PC-9 (cell line): ENCODE measurements around the gene GNA12. TPM values are rescaled to one million over a fixed set of nuclear protein-coding genes. Genes with fewer than 3 reads are reported as not detected.

Experiments used
- BruUV-seq: library from RNA; stranded (reverse); fragments of 400-500 nt; replicated peaks from 2 replicates; lab custom pipeline; 2021; lab: Mats Ljungman, UMichigan
- CTCF ChIA-PET: fragments of 300-600 bp; sonication (Branson Sonifier 250); formaldehyde crosslinking; loops from one replicate; lab custom pipeline; 2022; ENCODE audit warnings: antibody characterized with exemption; lab: Charles Lee
- POLR2A ChIA-PET: fragments of 300-600 bp; sonication (Branson Sonifier 250); formaldehyde crosslinking; loops from one replicate; lab custom pipeline; 2022; ENCODE audit warnings: antibody characterized with exemption; ENCODE audit not compliant: unreplicated experiment; lab: Charles Lee
- DNase-seq, 2 experiments: peaks; one replicate each; pipeline versions ENCODE4 v3.0.0 to v3.0.0-alpha.2; 2015 to 2022; ENCODE audit warnings: mixed read lengths in 1 of 2
- H2AFZ ChIP-seq: fragments of 200-600 bp; sonication (generic); 2 replicates; pipeline ENCODE4 v1.8.1; 2017; ENCODE audit warnings: antibody characterized with exemption
- H3F3A ChIP-seq: fragments of 200-600 bp; sonication (generic); 2 replicates; pipeline ENCODE4 v1.8.1; 2017; ENCODE audit warnings: antibody characterized with exemption, mild to moderate bottlenecking, low read depth; ENCODE audit not compliant: insufficient read depth
- H3K27ac ChIP-seq: fragments of 200-600 bp; sonication (generic); 2 replicates; pipeline ENCODE4 v1.6.1; 2016; ENCODE audit warnings: mixed run types
- H3K27me3 ChIP-seq: fragments of 200-600 bp; sonication (generic); 2 replicates; pipeline ENCODE4 v1.6.1; 2016; ENCODE audit warnings: low read depth, mixed run types; ENCODE audit not compliant: insufficient read depth
- H3K36me3 ChIP-seq: fragments of 200-600 bp; sonication (generic); 2 replicates; pipeline ENCODE4 v1.6.1; 2016; ENCODE audit warnings: low read depth, mixed run types
- H3K4me1 ChIP-seq: fragments of 200-600 bp; sonication (generic); replicated peaks from 2 replicates; pipeline ENCODE4 v1.6.1; 2016; ENCODE audit warnings: mixed run types; ENCODE audit not compliant: insufficient read depth
- H3K4me2 ChIP-seq: fragments of 200-600 bp; sonication (generic); 2 replicates; pipeline ENCODE4 v1.6.1; 2017; ENCODE audit warnings: mixed run types
- H3K4me3 ChIP-seq: fragments of 200-600 bp; sonication (generic); 2 replicates; pipeline ENCODE4 v1.6.1; 2016; ENCODE audit warnings: mixed run types
- H3K79me2 ChIP-seq: fragments of 200-600 bp; sonication (generic); 2 replicates; pipeline ENCODE4 v1.6.1; 2017; ENCODE audit warnings: low read depth, mixed run types
- H3K9me2 ChIP-seq: fragments of 200-600 bp; sonication (generic); 2 replicates; pipeline ENCODE4 v1.8.1; 2017; ENCODE audit warnings: mild to moderate bottlenecking; ENCODE audit not compliant: insufficient read depth
- H3K9me3 ChIP-seq: fragments of 200-600 bp; sonication (generic); 2 replicates; pipeline ENCODE4 v1.8.1; 2016; ENCODE audit warnings: low read depth; ENCODE audit not compliant: insufficient read depth
- H4K20me1 ChIP-seq: fragments of 200-600 bp; sonication (generic); 2 replicates; pipeline ENCODE4 v1.8.1; 2017; ENCODE audit not compliant: insufficient read depth
- CTCF ChIP-seq: fragments of 200-600 bp; sonication (generic); conservative IDR thresholded peaks from 2 replicates; pipeline ENCODE4 v1.6.1; 2017; ENCODE audit warnings: mixed run types, antibody characterized with exemption, mild to moderate bottlenecking, moderate library complexity
- EZH2 ChIP-seq: fragments of 200-600 bp; sonication (generic); IDR thresholded peaks from 2 replicates; pipeline ENCODE4 v1.8.0; 2017; ENCODE audit warnings: antibody characterized with exemption, low read depth
- intact Hi-C: fragments of 100-400 bp; cut with micrococcal nuclease; formaldehyde crosslinking; loops from one replicate; pipeline ENCODE4 v1.10.0; 2022; ENCODE audit not compliant: unreplicated experiment
- total RNA-seq: library from RNA; stranded (reverse); gene quantifications from 2 replicates; pipeline ENCODE4 v1.2.3, GENCODE V29; 2021

Gene GNA12
- total RNA-seq, 1 experiment from 2014 or later = 51.7 TPM

- Histone ChIP-seq H3F3A (peaks cover 26% of the 10 kb centered on the region), H3K9me2 (no peaks in the 10 kb centered on the region), H4K20me1 (no peaks in the 10 kb centered on the region), H3K79me2 (peaks cover 100% of the 10 kb centered on the region), H3K4me1 (peaks cover 68% of the 10 kb centered on the region), H3K9me3 (no peaks in the 10 kb centered on the region), H3K36me3 (peaks cover 6% of the 10 kb centered on the region; the same call in 1 of the 2 replicates), H3K27me3 (no peaks in the 10 kb centered on the region), H2AFZ (no peak overlapping the region), H3K27ac (no peak overlapping the region), H3K4me3 (no peak overlapping the region), H3K4me2 (no peak overlapping the region)
- intact Hi-C loops = no loop called here
- DNase-seq = no peak
- CTCF ChIA-PET = no interaction called here
- TF ChIP-seq CTCF (no peak), EZH2 (no peak)
- POLR2A ChIA-PET = no interaction called here
- BruUV-seq = no TSS peak
Measured at GRCh38 chr7:2814946-2815874, 28.9 kb downstream of the GNA12 start.

GRCh38 chr7:2814186-2814945 lies 29.7 kb downstream of the GNA12 start:
- H3K36me3 ChIP-seq = peaks cover 6% of the 10 kb centered on the region; the same call in 1 of the 2 replicates
- H4K20me1 ChIP-seq = no peaks in the 10 kb centered on the region
- peaks cover 68% of the 10 kb centered on the region for H3K4me1 ChIP-seq
- peak in 1 of 2 experiments; percentile 25 for DNase-seq
- no peaks in the 10 kb centered on the region for H3K27me3 ChIP-seq
- CTCF ChIA-PET = no interaction called here
- H3K9me2 ChIP-seq = no peaks in the 10 kb centered on the region
- H3K27ac ChIP-seq = no peak overlapping the region
- H3K4me3 ChIP-seq = no peak overlapping the region
- no peak overlapping the region for H2AFZ ChIP-seq
- no TSS peak for BruUV-seq
- H3K9me3 ChIP-seq = no peaks in the 10 kb centered on the region
- no peak overlapping the region for H3K4me2 ChIP-seq
- peaks cover 98% of the 10 kb centered on the region for H3K79me2 ChIP-seq
- intact Hi-C loops = no loop called here
- POLR2A ChIA-PET = no interaction called here
- H3F3A ChIP-seq = peaks cover 25% of the 10 kb centered on the region
- TF ChIP-seq EZH2 = no peak
- no peak for TF ChIP-seq CTCF

GRCh38 chr7:2813350-2814185 lies 30.5 kb downstream of the GNA12 start:
- intact Hi-C loops = no loop called here
- Histone ChIP-seq H3K79me2 (peaks cover 98% of the 10 kb centered on the region), H3K9me2 (no peaks in the 10 kb centered on the region), H3K36me3 (peaks cover 6% of the 10 kb centered on the region; the same call in 1 of the 2 replicates), H4K20me1 (no peaks in the 10 kb centered on the region), H3K9me3 (no peaks in the 10 kb centered on the region), H3K4me3 (no peak overlapping the region), H3K4me2 (no peak overlapping the region), H3K4me1 (peaks cover 68% of the 10 kb centered on the region), H3F3A (peaks cover 33% of the 10 kb centered on the region), H2AFZ (no peak overlapping the region), H3K27me3 (no peaks in the 10 kb centered on the region), H3K27ac (peak overlapping the region; percentile 54; the same call in 1 of the 2 replicates)
- BruUV-seq = no TSS peak
- no peak for TF ChIP-seq CTCF
- no peak for TF ChIP-seq EZH2
- ChIA-PET POLR2A (no interaction called here), CTCF (no interaction called here)
- DNase-seq = peak in 1 of 2 experiments; percentile 46
